HepG2 (cell line): ENCODE results near the gene CBX5. TPM values are rescaled to one million over a fixed set of nuclear protein-coding genes. Genes with fewer than 3 reads are reported as not detected.

Experiments used
- BCL3 ChIP-seq: sonication (generic); formaldehyde crosslinking; IDR thresholded peaks from 2 replicates; pipeline ENCODE4 v1.5.1; 2020; ENCODE audit warnings: mild to moderate bottlenecking, missing genetic modification reagents, moderate library complexity
- CHD4 ChIP-seq: fragments of 200-600 bp; sonication (generic); IDR thresholded peaks from 2 replicates; pipeline ENCODE4 v1.7.0; 2017; ENCODE audit warnings: mild to moderate bottlenecking, low read length, borderline replicate concordance
- DRAP1 ChIP-seq: IDR thresholded peaks from 2 replicates; pipeline ENCODE4 v1.6.1; 2016; ENCODE audit warnings: missing genetic modification reagents, missing compliant biosample characterization
- EP300 ChIP-seq, 3 experiments: sonication (generic) in 1 of 3; formaldehyde crosslinking in 1 of 3; IDR thresholded peaks; 2 replicates each; pipeline versions ENCODE4 v1.5.1 to v1.6.1; 2011 to 2020; ENCODE audit warnings: low read depth in 2 of 3, low read length in 2 of 3, borderline replicate concordance in 1 of 3, improper control_type of control experiment in 1 of 3, mild to moderate bottlenecking in 1 of 3, missing genetic modification reagents in 1 of 3, moderate library complexity in 1 of 3
- HMGXB4 ChIP-seq, 2 experiments: sonication (generic) in 1 of 2; formaldehyde crosslinking in 1 of 2; IDR thresholded peaks; 2 replicates each; pipeline versions ENCODE4 v1.4.0 to v1.6.1; 2018 to 2020; ENCODE audit warnings: missing genetic modification reagents in 2 of 2, borderline replicate concordance in 1 of 2, low read depth in 1 of 2, mild to moderate bottlenecking in 1 of 2, missing biosample characterization in 1 of 2
- KLF9 ChIP-seq: IDR thresholded peaks from 2 replicates; pipeline ENCODE4 v1.6.1; 2016; ENCODE audit warnings: low read depth
- LRRFIP1 ChIP-seq: sonication (generic); formaldehyde crosslinking; conservative IDR thresholded peaks from 2 replicates; pipeline ENCODE4 v1.4.0; 2020; ENCODE audit warnings: missing genetic modification reagents
- MLLT10 ChIP-seq: sonication (generic); formaldehyde crosslinking; IDR thresholded peaks from 2 replicates; pipeline ENCODE4 v1.4.0; 2020; ENCODE audit warnings: missing genetic modification reagents
- REPIN1 ChIP-seq: sonication (generic); formaldehyde crosslinking; IDR thresholded peaks from 2 replicates; pipeline ENCODE4 v1.8.0; 2022; ENCODE audit warnings: missing genetic modification reagents, low read depth, mild to moderate bottlenecking, borderline replicate concordance
- SATB2 ChIP-seq: sonication (generic); formaldehyde crosslinking; IDR thresholded peaks from 2 replicates; pipeline ENCODE4 v1.5.0; 2020; ENCODE audit warnings: missing genetic modification reagents
- SIN3A ChIP-seq: IDR thresholded peaks from 2 replicates; pipeline ENCODE4 v1.6.1; 2011; ENCODE audit warnings: low read depth, mild to moderate bottlenecking, control low read depth, low read length, borderline replicate concordance
- SP4 ChIP-seq: sonication (generic); formaldehyde crosslinking; IDR thresholded peaks from 2 replicates; pipeline ENCODE4 v1.8.1; 2023; ENCODE audit warnings: mild to moderate bottlenecking, missing genetic modification reagents
- TSC22D2 ChIP-seq: sonication (generic); formaldehyde crosslinking; IDR thresholded peaks from 2 replicates; pipeline ENCODE4 v1.5.1; 2020; ENCODE audit warnings: missing genetic modification reagents, mild to moderate bottlenecking, borderline replicate concordance
- ZNF232 ChIP-seq: sonication (generic); formaldehyde crosslinking; IDR thresholded peaks from 2 replicates; pipeline ENCODE4 v1.4.0; 2020; ENCODE audit warnings: missing genetic modification reagents, borderline replicate concordance
- ZNF280D ChIP-seq: sonication (generic); formaldehyde crosslinking; IDR thresholded peaks from 2 replicates; pipeline ENCODE4 v1.5.1; 2020; ENCODE audit warnings: mild to moderate bottlenecking, missing genetic modification reagents
- ZNF335 ChIP-seq: sonication (generic); formaldehyde crosslinking; IDR thresholded peaks from 2 replicates; pipeline ENCODE4 v1.4.0; 2020; ENCODE audit warnings: missing genetic modification reagents
- ZNF501 ChIP-seq: sonication (generic); formaldehyde crosslinking; IDR thresholded peaks from 2 replicates; pipeline ENCODE4 v1.5.1; 2020; ENCODE audit warnings: mild to moderate bottlenecking, moderate library complexity, missing genetic modification reagents
- polyA plus RNA-seq, 8 experiments: library from polyadenylated mRNA; depleted of rRNA in 3 of 8; stranded (reverse) in 7 of 8; unstranded in 1 of 8; fragments of >200 nt; fragmentation: Illumina TruSeq in 4 of 8; extraction: Trizol in 4 of 8; gene quantifications; 2 replicates each; pipeline versions ENCODE4 v1.2.1 to v1.2.3, GENCODE V29; 2011 to 2016; ENCODE audit warnings: low read depth in 4 of 8, missing spikeins in 1 of 8, mixed read lengths in 1 of 8; ENCODE audit not compliant: insufficient read depth in 1 of 8
- total RNA-seq, 5 experiments: library from RNA; depleted of rRNA; stranded (reverse); fragments of >200 nt; fragmentation: Illumina TruSeq; extraction: Trizol; gene quantifications; 2 replicates each; pipeline ENCODE4 v1.2.3, GENCODE V29; 2016; ENCODE audit warnings: low read depth in 1 of 5

CBX5 gene
- total and polyA plus RNA-seq, 2 of the 13 experiments (the other 11 are each of a cell fraction or from before 2014, with no cell fraction given) = 16.0 to 22.2 TPM

- TF ChIP-seq ZNF232 (CRISPR knock-in tag) (0 out of 2 replicates have a peak, but pooled peaks have one; percentile 56), ZNF335 (0 out of 2 replicates have a peak, but pooled peaks have one; percentile 68), EP300 (IDR thresholded peaks at IDR 0.05; ENCODE audit: low read depth in 2 of 2, low read length in 2 of 2) (no peak), EP300 (CRISPR knock-in tag; IDR thresholded peaks at IDR 0.05; ENCODE audit: borderline replicate concordance) (0 out of 2 replicates have a peak, but pooled peaks have one; percentile 20), MLLT10 (CRISPR knock-in tag) (peak; percentile 65; the same call in 1 of the 2 replicates), REPIN1 (CRISPR knock-in tag) (0 out of 2 replicates have a peak, but pooled peaks have one; percentile 38), ZNF501 (CRISPR knock-in tag) (no peak), KLF9 (CRISPR knock-in tag) (peak; percentile 33; the same call in 1 of the 2 replicates), HMGXB4 (CRISPR knock-in tag; IDR thresholded peaks at IDR 0.05; ENCODE audit: borderline replicate concordance in 1 of 2, low read depth in 1 of 2) (peak; percentile 63 to 78; a peak in 3 of 4 replicates), LRRFIP1 (no peak), DRAP1 (CRISPR knock-in tag) (peak; percentile 89), SATB2 (CRISPR knock-in tag) (peak; percentile 52; the same call in 1 of the 2 replicates), TSC22D2 (CRISPR knock-in tag) (peak; percentile 62; the same call in 1 of the 2 replicates), CHD4 (no peak), SIN3A (peak; percentile 84; the same call in 1 of the 2 replicates), ZNF280D (peak; percentile 80; the same call in 1 of the 2 replicates), BCL3 (CRISPR knock-in tag) (peak; percentile 66), SP4 (CRISPR knock-in tag) (peak; percentile 83)
Observed at GRCh38 chr12:54324617-54325441, 44.9 kb upstream of the CBX5 start, which contains the start of gene COPZ1 (continued).
